DND-41 (cell line): ENCODE measurements around the gene CRACR2B.

Source experiments
- ATAC-seq: fragments of 200-7000 bp; cut with Tn5 transposase; 3 replicates; pipeline ENCODE4 v1.9.1; 2021; ENCODE audit warnings: low read depth; ENCODE audit not compliant: insufficient read depth
- DNase-seq: peaks from one replicate; pipeline ENCODE4 v3.0.0-alpha.2; 2020
- H2AFZ ChIP-seq: 2 replicates; pipeline ENCODE4 v1.6.0; 2012; ENCODE audit warnings: low read depth, low read length
- H3K27ac ChIP-seq: 2 replicates; pipeline ENCODE4 v1.5.1; 2012; ENCODE audit warnings: low read length, inconsistent platforms
- H3K27me3 ChIP-seq: fragments of 200-600 bp; sonication (generic); 2 replicates; pipeline ENCODE4 v1.6.0; 2012; ENCODE audit warnings: low read length, mild to moderate bottlenecking, inconsistent platforms; ENCODE audit not compliant: insufficient read depth, poor library complexity
- H3K36me3 ChIP-seq: 2 replicates; pipeline ENCODE4 v1.5.1; 2012; ENCODE audit warnings: low read length, inconsistent platforms; ENCODE audit not compliant: insufficient read depth
- H3K4me1 ChIP-seq: 2 replicates; pipeline ENCODE4 v1.5.1; 2012; ENCODE audit warnings: mild to moderate bottlenecking, low read length; ENCODE audit not compliant: insufficient read depth
- H3K4me2 ChIP-seq: 2 replicates; pipeline ENCODE4 v1.6.0; 2012; ENCODE audit warnings: mild to moderate bottlenecking, moderate library complexity, low read length, inconsistent platforms; ENCODE audit not compliant: insufficient read depth
- H3K4me3 ChIP-seq, 2 experiments: fragments of 200-600 bp in 1 of 2; shearing (Covaris generic) in 1 of 2; 2 replicates each; pipeline ENCODE4 v1.5.1; 2012 to 2016; ENCODE audit warnings: inconsistent platforms in 2 of 2, low read length in 2 of 2, mild to moderate bottlenecking in 2 of 2, low read depth in 1 of 2, moderate library complexity in 1 of 2
- H3K79me2 ChIP-seq: 2 replicates; pipeline ENCODE4 v1.6.0; 2012; ENCODE audit warnings: low read length, inconsistent platforms; ENCODE audit not compliant: insufficient read depth
- H3K9ac ChIP-seq: 2 replicates; pipeline ENCODE4 v1.6.0; 2012; ENCODE audit warnings: low read depth, mild to moderate bottlenecking, inconsistent platforms, low read length, moderate library complexity
- H3K9me3 ChIP-seq: 2 replicates; pipeline ENCODE4 v1.5.1; 2012; ENCODE audit warnings: low read length, moderate library complexity, mild to moderate bottlenecking, inconsistent platforms; ENCODE audit not compliant: insufficient read depth, severe bottlenecking
- H4K20me1 ChIP-seq: 2 replicates; pipeline ENCODE4 v1.6.0; 2012; ENCODE audit warnings: low read length; ENCODE audit not compliant: insufficient read depth
- CTCF ChIP-seq: IDR thresholded peaks from 2 replicates; pipeline ENCODE4 v1.5.1; 2012; ENCODE audit warnings: borderline replicate concordance, low read length, moderate library complexity, mild to moderate bottlenecking; ENCODE audit not compliant: poor library complexity, severe bottlenecking; ENCODE audit errors: extremely low read depth
- EZH2 ChIP-seq: IDR thresholded peaks from 3 replicates; pipeline ENCODE4 v1.6.1; 2012; ENCODE audit warnings: borderline replicate concordance, low read depth, mild to moderate bottlenecking, moderate library complexity, low read length, inconsistent platforms; ENCODE audit not compliant: severe bottlenecking

The CRACR2B gene

GRCh38 chr11:848380-848931 is 20.7 kb downstream of the CRACR2B start:
- H3K27me3 ChIP-seq: no peaks in the 10 kb centered on the region
- H3K9ac ChIP-seq: no peak overlapping the region
- no peak overlapping the region for H2AFZ ChIP-seq
- H4K20me1 ChIP-seq: peaks cover 12% of the 10 kb centered on the region
- peaks cover 19% of the 10 kb centered on the region for H3K4me1 ChIP-seq
- H3K4me2 ChIP-seq: no peak overlapping the region
- H3K36me3 ChIP-seq: no peaks in the 10 kb centered on the region
- H3K79me2 ChIP-seq: no peaks in the 10 kb centered on the region
- ATAC-seq: peak; percentile 72
- no peak overlapping the region for H3K27ac ChIP-seq
- no peaks in the 10 kb centered on the region for H3K9me3 ChIP-seq
- DNase-seq: peak; percentile 61
- H3K4me3 ChIP-seq: no peak overlapping the region
- TF ChIP-seq CTCF (peak; percentile 91), EZH2 (no peak)

- no peak for ATAC-seq
Observed at GRCh38 chr11:849104-849824, 21.5 kb downstream of the CRACR2B start.

GRCh38 chr11:849951-850774 is 22.4 kb downstream of the CRACR2B start:
- H3K27ac ChIP-seq: no peak overlapping the region
- ATAC-seq (no peak), DNase-seq (no peak)
- peaks cover 3% of the 10 kb centered on the region; the same call in 1 of the 2 replicates for H3K4me1 ChIP-seq
- no peak overlapping the region for H3K4me3 ChIP-seq
- H3K4me2 ChIP-seq: no peak overlapping the region
- no peaks in the 10 kb centered on the region for H3K27me3 ChIP-seq
- H4K20me1 ChIP-seq: peaks cover 10% of the 10 kb centered on the region
- H2AFZ ChIP-seq: no peak overlapping the region
- no peaks in the 10 kb centered on the region for H3K36me3 ChIP-seq
- TF ChIP-seq CTCF: no peak
- TF ChIP-seq EZH2: no peak
- no peaks in the 10 kb centered on the region for H3K79me2 ChIP-seq
- H3K9ac ChIP-seq: no peak overlapping the region
- no peaks in the 10 kb centered on the region for H3K9me3 ChIP-seq

More at GRCh38 chr11:849104-849824, 21.5 kb downstream of the CRACR2B start:
- no peak overlapping the region for H3K4me2 ChIP-seq
- H3K36me3 ChIP-seq: no peaks in the 10 kb centered on the region
- no peak overlapping the region for H3K4me3 ChIP-seq
- no peak overlapping the region for H2AFZ ChIP-seq
- no peaks in the 10 kb centered on the region for H3K9me3 ChIP-seq
- peaks cover 12% of the 10 kb centered on the region for H3K4me1 ChIP-seq
- H3K9ac ChIP-seq: no peak overlapping the region
- no peaks in the 10 kb centered on the region for H3K79me2 ChIP-seq
- DNase-seq: no peak
- no peaks in the 10 kb centered on the region for H3K27me3 ChIP-seq
- peaks cover 10% of the 10 kb centered on the region for H4K20me1 ChIP-seq
- no peak overlapping the region for H3K27ac ChIP-seq
- TF ChIP-seq CTCF: no peak
